CD4-positive, alpha-beta T cell (primary cell): Measurements from ENCODE around the gene DCDC1. TPM values are rescaled to one million over a fixed set of nuclear protein-coding genes. Genes with fewer than 3 reads are reported as not detected.

Source experiments
- ATAC-seq: fragments of 200-7000 bp; cut with Tn5 transposase; one replicate; pipeline ENCODE4 v1.10.0; 2022; ENCODE audit warnings: mild to moderate bottlenecking; ENCODE audit not compliant: poor library complexity
- CTCF ChIA-PET: fragments of 350-600 bp; sonication (Branson Sonifier 250); formaldehyde crosslinking; loops from one replicate; lab custom pipeline; 2021; ENCODE audit warnings: antibody characterized with exemption, inconsistent platforms; lab: Charles Lee
- POLR2A ChIA-PET: fragments of 350-600 bp; sonication (Branson Sonifier 250); formaldehyde crosslinking; loops from one replicate; lab custom pipeline; 2021; ENCODE audit warnings: antibody characterized with exemption, inconsistent platforms; lab: Charles Lee
- DNase-seq, 14 experiments: peaks; one replicate each; pipeline ENCODE4 v3.0.0-alpha.2; 2013 to 2020; ENCODE audit warnings: mixed read lengths in 2 of 14
- H3K27ac ChIP-seq, 2 donors: one replicate each; pipeline versions ENCODE4 v1.5.1 to v1.7.0; 2013; ENCODE audit warnings: low read length in 2 of 2, low read depth in 1 of 2, mild to moderate bottlenecking in 1 of 2
- H3K27me3 ChIP-seq, 2 experiments: 1 replicate in 1 of 2; 2 replicates in 1 of 2; pipeline versions ENCODE4 v1.6.1 to v1.7.0; 2013; ENCODE audit warnings: low read length in 2 of 2, control low read depth in 1 of 2, mild to moderate bottlenecking in 1 of 2, moderate library complexity in 1 of 2; ENCODE audit not compliant: insufficient read depth in 2 of 2, control insufficient read depth in 1 of 2
- H3K36me3 ChIP-seq: one replicate; pipeline ENCODE4 v1.6.1; 2013; ENCODE audit warnings: low read length, control low read depth; ENCODE audit not compliant: insufficient read depth
- H3K4me1 ChIP-seq: one replicate; pipeline ENCODE4 v1.6.1; 2013; ENCODE audit warnings: low read length, control low read depth; ENCODE audit not compliant: insufficient read depth
- H3K4me3 ChIP-seq: one replicate; pipeline ENCODE4 v1.5.1; 2013; ENCODE audit warnings: mild to moderate bottlenecking, low read length, moderate library complexity
- H3K9me3 ChIP-seq, 2 experiments: 1 replicate in 1 of 2; 2 replicates in 1 of 2; pipeline versions ENCODE4 v1.6.1 to v1.7.0; 2013; ENCODE audit warnings: low read length in 2 of 2, mild to moderate bottlenecking in 2 of 2, control low read depth in 1 of 2, moderate library complexity in 1 of 2; ENCODE audit not compliant: control insufficient read depth in 1 of 2, insufficient read depth in 1 of 2
- H3K27ac Mint-ChIP-seq: one replicate; pipeline ENCODE4 v1.8.0; 2020; ENCODE audit warnings: mixed read lengths
- H3K27me3 Mint-ChIP-seq: one replicate; pipeline ENCODE4 v1.8.0; 2021; ENCODE audit warnings: mixed read lengths
- H3K36me3 Mint-ChIP-seq: one replicate; pipeline ENCODE4 v1.8.0; 2021; ENCODE audit warnings: low read depth, mixed read lengths
- H3K4me1 Mint-ChIP-seq: one replicate; pipeline ENCODE4 v1.8.0; 2021; ENCODE audit warnings: low read depth, mixed read lengths
- H3K4me3 Mint-ChIP-seq: one replicate; pipeline ENCODE4 v1.8.0; 2020; ENCODE audit warnings: mild to moderate bottlenecking, mixed read lengths
- H3K9me3 Mint-ChIP-seq: one replicate; pipeline ENCODE4 v1.8.0; 2020; ENCODE audit warnings: mixed read lengths
- CTCF ChIP-seq: fragments of 200-600 bp; IDR thresholded peaks from one replicate; pipeline ENCODE4 v1.8.0; 2022; ENCODE audit warnings: antibody characterized with exemption, mild to moderate bottlenecking
- intact Hi-C, 2 experiments: fragments of 100-400 bp; cut with DNase I in 1 of 2; cut with micrococcal nuclease in 1 of 2; formaldehyde crosslinking; loops; one replicate each; pipeline versions ENCODE4 v1.15.1 to v1.9.0; 2023 to 2025; cut with DNase I, micrococcal nuclease
- total RNA-seq, 174 experiments: library from RNA in 2 of 174; stranded (reverse) in 2 of 174; gene quantifications; one replicate each; pipeline ENCODE4 v1.2.3 and lab custom pipeline; 2021 to 2026

DCDC1 gene
- total RNA-seq, 2 experiments from 2014 or later: 0.11 TPM; not detected in 1

GRCh38 chr11:31233425-31233824 lies 136.1 kb downstream of the DCDC1 start:
- Mint-ChIP-seq H3K4me3 (no peak overlapping the region), H3K27me3 (peaks cover 5% of the 10 kb centered on the region), H3K36me3 (no peaks in the 10 kb centered on the region), H3K27ac (no peak overlapping the region), H3K4me1 (no peaks in the 10 kb centered on the region), H3K9me3 (no peaks in the 10 kb centered on the region)
- ChIA-PET POLR2A (no interaction called here), CTCF (no interaction called here)
- intact Hi-C loops: loop anchor here in 1 of 2 experiments (5.0 kb wide), 1 partner anchor 724 kb away; no protein-coding TSS in a partner anchor
- Histone ChIP-seq H3K4me1 (no peaks in the 10 kb centered on the region), H3K27ac (no peak overlapping the region), H3K27me3 (no peaks in the 10 kb centered on the region), H3K36me3 (no peaks in the 10 kb centered on the region), H3K9me3 (no peaks in the 10 kb centered on the region), H3K4me3 (no peak overlapping the region)
- DNase-seq: no peak
- ATAC-seq: no peak
- TF ChIP-seq CTCF: no peak

- H3K4me1 Mint-ChIP-seq: no peaks in the 10 kb centered on the region
- Histone ChIP-seq H3K27me3 (no peaks in the 10 kb centered on the region), H3K9me3 (no peaks in the 10 kb centered on the region), H3K4me1 (no peaks in the 10 kb centered on the region), H3K4me3 (no peak overlapping the region), H3K27ac (no peak overlapping the region), H3K36me3 (no peaks in the 10 kb centered on the region)
- no peaks in the 10 kb centered on the region for H3K36me3 Mint-ChIP-seq
- intact Hi-C loops: loop anchor here in 1 of 2 experiments (5.0 kb wide), 1 partner anchor 726 kb away; no protein-coding TSS in a partner anchor
- ChIA-PET POLR2A (no interaction called here), CTCF (no interaction called here)
- no peak overlapping the region for H3K27ac Mint-ChIP-seq
- H3K27me3 Mint-ChIP-seq: peaks cover 5% of the 10 kb centered on the region
- no peak for DNase-seq
- ATAC-seq: no peak
- H3K4me3 Mint-ChIP-seq: no peak overlapping the region
- TF ChIP-seq CTCF: no peak
- H3K9me3 Mint-ChIP-seq: no peaks in the 10 kb centered on the region
Measured at GRCh38 chr11:31231601-31232000, 137.9 kb downstream of the DCDC1 start.

- ChIA-PET POLR2A (interaction anchor here (0.6 kb wide), 1 partner anchor 197 kb away, joined by 4 read pairs; no protein-coding TSS in a partner anchor), CTCF (no interaction called here)
- TF ChIP-seq CTCF: no peak
- Histone ChIP-seq H3K9me3 (no peaks in the 10 kb centered on the region), H3K36me3 (no peaks in the 10 kb centered on the region), H3K27ac (no peak overlapping the region), H3K4me3 (no peak overlapping the region), H3K4me1 (no peaks in the 10 kb centered on the region), H3K27me3 (no peaks in the 10 kb centered on the region)
- Mint-ChIP-seq H3K27me3 (peaks cover 14% of the 10 kb centered on the region), H3K4me3 (no peak overlapping the region), H3K9me3 (no peaks in the 10 kb centered on the region), H3K4me1 (no peaks in the 10 kb centered on the region), H3K36me3 (no peaks in the 10 kb centered on the region), H3K27ac (no peak overlapping the region)
- intact Hi-C loops: no loop called here
- DNase-seq (no peak), ATAC-seq (no peak)
Measured at GRCh38 chr11:31218847-31219246, 150.7 kb downstream of the DCDC1 start.
